HG02623 (cell line): ENCODE measurements around the gene OR51V1.
"Not testable (repeated sequence)": the region's sequence is repeated elsewhere in the genome, so short reads cannot be mapped to it uniquely, and the experiment has no call there.

Experiments
- ATAC-seq: cut with Tn5 transposase; IDR thresholded peaks from one replicate; pipeline ENCODE4 v1.9.1; 2021; ENCODE audit warnings: moderate library complexity; ENCODE audit not compliant: unreplicated experiment

Gene OR51V1

DNA sequence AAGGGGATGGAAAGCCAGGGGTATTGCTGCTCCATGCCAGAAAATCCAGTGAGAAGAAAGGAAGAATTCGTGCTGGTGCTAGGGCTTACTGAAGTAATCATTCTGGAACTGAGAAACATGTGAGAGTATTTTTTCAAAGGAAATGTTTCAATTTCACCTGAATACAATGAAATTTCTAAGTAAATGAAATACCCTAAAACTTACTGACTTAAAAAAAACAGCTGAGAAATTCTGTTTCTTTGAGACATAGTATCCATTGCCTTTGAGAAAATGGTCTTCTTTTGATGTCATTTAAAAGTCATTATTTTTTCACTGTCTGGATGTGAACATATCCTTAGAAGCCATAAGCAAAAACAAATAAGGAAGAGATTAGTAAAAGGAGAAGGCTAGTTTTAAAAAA, at the start of gene OR51V1:
Gene OR51V1 (minus strand): TSS at position 101 of the 400 bp plus-strand sequence. CDS start 0 bp downstream, at position 101.
- ATAC-seq: no peak

DNA sequence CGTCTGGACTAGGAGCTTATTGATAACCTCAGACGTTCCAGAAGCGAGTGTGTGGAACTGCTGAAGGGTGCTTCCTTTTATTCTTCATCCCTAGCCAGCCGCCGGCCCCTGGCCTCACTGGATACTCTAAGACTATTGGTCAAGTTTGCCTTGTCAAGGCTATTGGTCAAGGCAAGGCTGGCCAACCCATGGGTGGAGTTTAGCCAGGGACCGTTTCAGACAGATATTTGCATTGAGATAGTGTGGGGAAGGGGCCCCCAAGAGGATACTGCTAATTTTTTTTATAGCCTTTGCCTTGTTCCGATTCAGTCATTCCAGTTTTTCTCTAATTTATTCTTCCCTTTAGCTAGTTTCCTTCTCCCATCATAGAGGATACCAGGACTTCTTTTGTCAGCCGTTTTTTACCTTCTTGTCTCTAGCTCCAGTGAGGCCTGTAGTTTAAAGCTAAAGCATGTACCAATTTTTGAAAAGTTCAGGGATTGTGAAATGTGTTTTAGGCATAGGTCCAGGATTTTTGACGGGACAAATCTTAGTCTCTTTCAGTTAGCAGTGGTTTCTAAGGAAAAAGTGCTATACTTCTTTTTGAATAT, 49.4 kb upstream of the OR51V1 start, which contains the start of gene HBG1:
Gene HBG1 (minus strand): TSS at position 51 of the 590 bp plus-strand sequence. CDS start 53 bp downstream, outside the sequence.
- not testable (repeated sequence) for ATAC-seq

DNA sequence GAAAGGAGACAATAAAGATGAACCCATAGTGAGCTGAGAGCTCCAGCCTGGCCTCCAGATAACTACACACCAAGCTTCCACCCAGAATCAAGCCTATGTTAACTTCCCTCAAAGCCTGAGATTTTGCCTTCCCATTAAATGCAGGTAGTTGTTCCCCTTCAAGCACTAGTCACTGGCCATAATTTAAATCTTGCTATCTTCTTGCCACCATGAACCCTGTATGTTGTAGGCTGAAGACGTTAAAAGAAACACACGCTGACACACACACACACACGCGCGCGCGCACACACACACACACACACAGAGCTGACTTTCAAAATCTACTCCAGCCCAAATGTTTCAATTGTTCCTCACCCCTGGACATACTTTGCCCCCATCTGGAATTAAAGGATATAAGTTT, 48.0 kb upstream of the OR51V1 start:
- ATAC-seq: not testable (repeated sequence)

- no peak for ATAC-seq
Measured at GRCh38 chr11:5247472-5248192, 47.1 kb upstream of the OR51V1 start.

DNA sequence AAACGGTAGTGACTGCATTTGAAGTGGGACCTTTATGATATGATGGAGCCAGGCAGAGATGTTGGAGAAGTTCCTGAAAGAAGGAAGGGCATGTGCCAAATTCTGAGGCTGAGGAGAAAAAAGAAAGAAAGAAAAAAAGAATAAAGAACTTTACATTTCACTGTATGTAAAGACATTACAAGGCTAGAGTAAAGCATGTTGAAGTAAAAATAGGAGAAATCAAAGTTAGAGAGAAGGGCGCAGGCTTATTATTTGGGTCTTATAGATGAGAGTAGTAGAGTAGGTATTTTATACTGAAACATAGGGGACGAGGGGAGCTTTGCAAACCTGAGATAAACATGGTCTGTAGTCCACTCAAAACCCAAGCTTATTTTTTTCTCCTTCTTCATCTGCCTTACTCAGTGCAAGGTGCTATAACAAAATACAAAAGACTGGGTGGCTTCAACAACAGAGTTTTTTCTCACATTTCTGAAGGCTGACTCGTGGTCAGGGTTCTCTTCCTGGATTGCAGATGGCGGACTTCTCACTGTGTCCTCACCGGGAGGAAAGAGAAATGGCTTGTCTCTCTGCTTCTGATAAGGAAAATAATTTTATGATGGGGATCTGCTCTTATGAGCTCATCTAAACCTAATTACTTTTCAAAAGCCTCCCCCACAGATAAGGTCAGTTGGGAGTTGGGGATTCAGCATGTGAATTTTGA, 46.4 kb upstream of the OR51V1 start:
- ATAC-seq: no peak

GRCh38 chr11:5245155-5245554, 44.7 kb upstream of the OR51V1 start:
- no peak for ATAC-seq

DNA sequence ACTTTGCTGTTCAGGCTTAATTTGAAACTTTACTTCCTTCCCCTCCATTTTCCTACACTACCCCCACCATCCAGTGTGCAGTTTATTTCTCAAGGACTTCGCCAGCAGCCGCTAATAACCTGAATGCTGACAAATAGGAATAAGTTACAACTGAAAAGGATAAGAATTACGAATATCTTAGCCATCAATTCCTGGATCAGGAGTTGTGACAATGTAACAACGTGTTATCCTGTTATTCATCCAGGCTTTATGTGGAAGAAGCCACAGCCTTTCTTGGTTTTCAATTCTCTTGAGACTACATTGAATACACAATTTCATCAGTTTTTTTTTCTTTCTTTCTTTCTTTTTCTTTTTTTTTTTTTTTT, 43.3 kb upstream of the OR51V1 start:
- no peak for ATAC-seq

- ATAC-seq: no peak
Measured at GRCh38 chr11:5242933-5243815, 42.7 kb upstream of the OR51V1 start.

GRCh38 chr11:5242208-5242607, 41.7 kb upstream of the OR51V1 start:
- ATAC-seq: no peak

DNA sequence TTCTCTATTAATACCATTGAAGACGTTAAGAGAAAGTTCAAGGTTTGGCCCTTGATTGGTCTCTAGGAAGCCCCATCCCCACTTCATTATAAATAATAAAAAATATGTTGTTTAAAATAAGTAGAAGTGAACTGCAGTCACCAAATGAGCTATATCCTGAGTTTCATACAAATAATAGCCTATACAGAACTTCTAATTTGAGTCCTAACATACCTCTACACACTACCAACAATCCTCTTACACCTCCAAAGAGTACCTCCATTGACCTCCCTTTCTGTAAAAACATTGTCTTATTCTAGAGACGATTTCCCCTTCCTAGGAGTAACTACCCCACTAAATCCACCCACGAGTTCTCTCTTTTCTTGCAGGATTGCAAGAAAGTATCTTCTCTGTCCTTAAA, 41.0 kb upstream of the OR51V1 start:
- no peak for ATAC-seq

- no peak for ATAC-seq
Measured at GRCh38 chr11:5240458-5240857, 40.0 kb upstream of the OR51V1 start.

- ATAC-seq: no peak
Measured at GRCh38 chr11:5240056-5240455, 39.6 kb upstream of the OR51V1 start.

GRCh38 chr11:5239046-5239445, 38.6 kb upstream of the OR51V1 start:
- ATAC-seq: no peak

DNA sequence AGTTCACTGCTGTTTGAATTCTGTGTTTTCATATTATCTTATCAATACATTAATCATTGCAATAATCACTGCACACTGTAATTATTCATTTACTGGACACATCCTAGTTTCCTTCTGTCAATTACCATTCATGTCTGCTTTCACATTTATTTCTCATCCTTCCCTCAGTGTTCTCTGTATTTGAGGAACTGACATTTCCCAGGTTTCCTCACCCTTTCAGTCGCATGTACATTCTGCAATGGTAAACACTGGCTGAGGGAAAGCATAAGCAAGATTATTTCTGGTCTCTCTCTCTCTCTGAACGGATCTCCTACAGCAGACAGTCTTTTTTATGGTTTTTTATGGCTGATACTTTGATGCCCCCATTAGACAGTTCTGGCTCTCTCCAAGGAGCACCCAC, 38.0 kb upstream of the OR51V1 start:
- no peak for ATAC-seq

DNA sequence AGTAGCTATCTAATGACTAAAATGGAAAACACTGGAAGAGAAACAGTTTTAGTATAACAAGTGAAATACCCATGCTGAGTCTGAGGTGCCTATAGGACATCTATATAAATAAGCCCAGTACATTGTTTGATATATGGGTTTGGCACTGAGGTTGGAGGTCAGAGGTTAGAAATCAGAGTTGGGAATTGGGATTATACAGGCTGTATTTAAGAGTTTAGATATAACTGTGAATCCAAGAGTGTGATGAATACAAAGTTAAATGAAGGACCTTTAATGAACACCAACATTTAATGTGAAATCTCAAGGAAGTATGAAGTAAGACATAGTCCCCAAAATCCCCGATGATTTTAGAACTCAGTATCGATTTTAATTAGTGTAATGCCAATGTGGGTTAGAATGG, 36.9 kb upstream of the OR51V1 start:
- no peak for ATAC-seq

GRCh38 chr11:5235364-5236095, 35.0 kb upstream of the OR51V1 start:
- ATAC-seq: no peak

- peak; percentile 57 for ATAC-seq
Measured at GRCh38 chr11:5234381-5234834, 33.9 kb upstream of the OR51V1 start, which contains the start of gene HBD. HBD (minus strand) TSS chr11:5234483; CDS start chr11:5234433, 50 bp downstream.

GRCh38 chr11:5233307-5233706, 32.8 kb upstream of the OR51V1 start:
- no peak for ATAC-seq

GRCh38 chr11:5232821-5233220, 32.3 kb upstream of the OR51V1 start:
- no peak for ATAC-seq

DNA sequence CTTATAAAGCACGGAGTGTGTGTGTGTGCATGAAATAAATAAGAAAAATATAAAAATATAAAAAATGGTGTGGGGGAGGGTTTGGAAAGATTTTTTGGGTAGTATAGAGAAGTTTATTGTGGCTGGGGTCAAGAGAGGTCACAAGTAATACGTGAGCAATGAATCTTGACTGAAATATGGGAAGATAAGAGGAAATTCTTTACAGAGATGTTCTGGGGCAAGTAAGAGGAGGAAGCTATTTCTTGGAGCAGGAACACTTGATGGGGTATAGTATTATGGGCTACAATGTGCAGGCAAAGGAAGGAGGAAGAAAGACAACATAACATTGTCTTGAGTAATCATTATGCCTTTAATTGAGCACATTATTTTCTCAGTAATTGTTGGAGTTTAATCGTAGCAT, 31.7 kb upstream of the OR51V1 start:
- ATAC-seq: no peak
